DOHH2 (cell line): ENCODE data around the gene CADPS2.

Experiments used
- CTCF ChIP-seq: fragments of 200-600 bp; sonication (generic); IDR thresholded peaks from one replicate; pipeline ENCODE4 v1.5.1; 2014; ENCODE audit warnings: antibody characterized with exemption, mild to moderate bottlenecking, low read depth, low read length; ENCODE audit not compliant: poor library complexity, severe bottlenecking
- EZH2phosphoT487 ChIP-seq: fragments of 200-600 bp; sonication (generic); IDR thresholded peaks from 2 replicates; pipeline ENCODE4 v1.6.1; 2017; ENCODE audit warnings: borderline replicate concordance, mild to moderate bottlenecking, antibody characterized with exemption, low read length, moderate library complexity, mixed read lengths

- TF ChIP-seq CTCF (no peak), EZH2phosphoT487 (no peak)
These were observed 542.5 kb downstream of the CADPS2 start for GRCh38 chr7:122343601-122344302.
